ENCODE data around the gene KATNB1.

Gene KATNB1

DNA sequence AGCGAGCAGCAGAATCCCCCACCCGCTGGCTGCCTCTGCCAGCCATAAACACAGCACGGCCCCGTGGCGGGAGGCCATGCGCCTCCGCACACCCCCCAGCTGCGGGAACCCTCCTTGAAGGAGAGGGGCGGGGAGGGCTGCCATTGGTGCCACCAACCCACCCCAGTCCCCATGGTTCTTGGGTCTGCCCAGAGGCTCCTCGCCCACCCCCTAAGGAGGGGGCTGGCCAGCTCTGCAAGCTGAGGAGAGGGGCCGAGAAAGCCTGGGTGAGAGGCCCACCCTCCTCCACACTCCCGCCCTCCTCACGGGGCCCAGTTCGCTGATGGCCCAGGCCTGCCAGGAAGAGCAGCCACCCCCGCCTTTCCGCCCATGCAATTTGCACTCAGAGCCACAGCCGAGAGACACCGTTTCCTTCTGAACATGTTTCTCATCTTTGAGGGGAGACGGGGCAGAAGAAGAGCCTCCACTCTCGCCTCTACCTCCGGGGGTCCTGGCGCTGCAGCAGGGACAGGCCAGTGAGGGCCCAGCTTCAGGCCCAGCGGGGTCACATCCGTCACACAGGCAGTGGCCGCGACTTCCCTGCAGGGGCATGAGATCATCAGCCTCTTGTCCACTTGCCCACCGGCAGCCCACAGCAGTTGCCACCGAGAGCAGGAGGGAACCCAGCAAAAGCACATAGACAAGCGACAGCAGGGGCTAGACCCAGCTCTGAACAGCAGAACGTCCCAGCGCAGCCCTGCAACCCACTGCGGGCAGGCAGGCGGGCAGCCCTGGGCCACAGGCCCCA lies 23.0 kb downstream of the KATNB1 start:
- no peak for DNase-seq

DNA sequence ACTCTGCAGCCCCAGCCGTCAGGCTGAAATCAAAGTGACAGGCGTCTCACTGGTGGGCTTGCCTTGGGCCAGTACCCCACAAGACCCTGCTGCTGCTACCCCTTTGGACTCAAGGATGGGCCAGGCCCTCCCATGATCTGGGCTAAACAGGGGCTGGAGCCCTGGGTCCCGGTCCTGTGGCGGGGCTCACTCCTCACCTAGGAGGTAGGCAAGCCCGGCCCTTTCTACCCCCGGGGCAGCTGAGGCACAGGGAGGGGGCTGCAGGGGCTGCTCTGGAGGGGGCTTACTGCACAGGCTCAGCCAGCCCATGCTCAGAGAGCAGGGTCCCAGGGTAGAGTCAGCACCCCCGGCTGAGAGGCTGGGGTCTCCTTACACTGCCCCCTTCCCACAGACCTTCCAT lies 23.6 kb downstream of the KATNB1 start:
- DNase-seq, result no peak

DNA sequence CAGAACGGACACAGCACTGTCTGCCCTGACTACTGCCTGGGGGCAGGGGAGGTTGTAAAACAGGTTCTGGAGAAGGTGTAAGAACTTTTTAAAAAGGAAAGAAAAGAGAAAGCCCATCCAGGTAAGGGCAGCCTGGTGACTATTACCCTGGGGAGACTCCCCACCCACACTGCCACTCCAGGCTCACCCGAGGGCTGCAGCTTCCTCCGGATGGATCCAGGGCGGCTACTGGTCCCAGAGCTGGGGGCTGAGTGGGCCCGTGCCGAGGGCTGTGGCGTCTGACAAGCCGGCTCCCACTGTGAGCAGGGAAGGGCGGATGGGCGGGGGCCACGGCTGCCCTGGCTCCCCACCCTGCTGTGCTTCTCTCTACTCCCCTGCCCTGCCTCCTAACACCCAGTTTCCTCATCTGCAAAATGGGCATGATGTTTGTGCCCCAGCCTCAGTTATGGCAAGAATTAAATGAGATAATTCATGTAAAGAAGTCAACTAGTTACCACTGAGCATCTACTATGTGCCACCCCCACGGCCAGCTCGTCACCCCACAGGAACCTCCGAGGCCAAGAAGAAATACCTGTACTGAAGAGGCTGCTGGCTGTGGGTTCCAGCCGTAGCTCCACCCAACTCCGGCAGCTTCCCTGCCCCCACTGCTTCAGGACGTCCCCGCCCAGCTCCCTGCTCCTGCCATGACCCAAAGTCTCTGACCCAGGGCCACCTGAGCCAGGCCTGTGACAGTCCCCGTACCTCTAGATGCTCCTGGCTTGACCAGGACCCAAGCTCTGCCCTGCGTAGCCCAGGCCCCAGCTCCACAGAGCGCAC lies 24.2 kb downstream of the KATNB1 start:
- no peak for DNase-seq

DNA sequence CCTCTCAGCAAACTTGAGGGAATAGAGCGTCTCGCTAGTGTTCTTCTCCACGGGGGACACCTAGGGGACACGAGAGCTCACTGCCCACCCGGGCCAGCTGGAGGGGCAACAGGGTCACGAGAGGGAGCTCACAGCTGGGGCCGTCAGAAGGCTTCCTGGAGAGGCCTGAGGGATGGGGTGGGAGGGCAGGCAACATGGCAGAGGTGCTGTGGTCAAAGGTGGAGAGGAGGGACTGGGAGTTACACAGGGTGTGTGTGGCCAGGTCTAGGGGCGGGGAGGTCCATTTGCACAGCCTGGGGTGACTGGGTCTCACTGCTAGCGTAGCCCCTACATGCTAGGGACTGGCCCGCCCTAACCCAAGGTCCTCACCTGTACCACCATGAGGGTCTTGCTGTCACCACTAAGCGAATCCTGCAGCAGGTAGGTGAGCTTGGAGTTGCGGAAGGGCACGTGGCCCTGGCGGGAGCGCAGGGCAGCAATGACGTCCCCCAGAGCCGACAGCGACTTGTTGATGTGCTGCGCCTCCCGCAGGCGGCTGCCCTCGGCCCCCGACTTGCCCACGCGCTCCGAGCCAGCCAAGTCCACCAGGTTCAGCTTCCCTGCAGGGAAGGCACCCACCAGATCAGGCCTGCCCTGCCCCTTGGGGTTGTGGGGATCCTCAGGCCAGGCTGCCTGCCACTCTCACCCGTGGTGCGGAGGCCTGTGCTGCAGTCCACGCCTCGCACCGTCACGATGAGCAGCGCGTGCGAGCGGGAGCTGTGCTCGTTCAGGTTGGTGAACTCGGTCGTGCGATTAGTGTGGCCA lies 25.0 kb downstream of the KATNB1 start:
- DNase-seq, result no peak

DNA sequence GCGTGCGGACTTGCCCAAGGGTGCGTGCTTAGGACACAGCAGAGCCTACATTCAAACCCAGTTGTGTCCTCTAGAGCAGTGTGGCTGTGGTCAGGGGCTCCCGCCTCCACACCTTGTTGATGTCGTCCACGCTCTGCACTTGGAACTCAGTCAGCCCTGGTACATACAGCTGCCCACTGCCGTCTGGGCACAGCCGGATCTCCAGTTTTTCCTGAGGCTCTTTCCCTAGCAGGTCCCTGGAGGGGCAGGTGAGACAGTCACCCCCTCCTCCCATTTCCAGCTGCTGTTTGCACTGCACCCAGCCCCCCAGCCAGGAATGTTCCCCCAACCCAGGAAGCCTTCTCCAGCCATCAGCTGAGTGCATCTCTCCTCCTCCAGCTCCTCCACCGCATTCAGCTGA lies 25.7 kb downstream of the KATNB1 start:
- no peak for DNase-seq

DNA sequence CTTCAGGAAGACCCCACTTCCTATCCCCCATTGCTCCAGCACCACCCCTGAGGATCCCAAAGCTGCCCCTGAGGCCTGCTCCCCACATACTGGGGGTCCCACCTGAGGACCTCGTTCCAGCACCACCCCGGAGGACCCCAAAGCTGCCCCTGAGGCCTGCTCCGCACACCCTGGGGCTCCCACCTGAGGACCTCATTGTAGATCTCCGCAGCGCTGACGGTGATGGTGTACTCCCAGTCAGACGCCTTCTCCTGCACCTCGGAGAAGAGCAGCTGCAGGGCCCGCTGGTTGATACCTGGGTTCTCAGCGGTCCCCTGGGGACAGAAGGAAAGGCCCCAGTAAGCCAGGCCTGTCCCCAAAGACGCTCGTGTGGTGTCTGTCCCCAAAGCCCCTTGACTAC lies 26.4 kb downstream of the KATNB1 start:
- DNase-seq, result no peak

DNA sequence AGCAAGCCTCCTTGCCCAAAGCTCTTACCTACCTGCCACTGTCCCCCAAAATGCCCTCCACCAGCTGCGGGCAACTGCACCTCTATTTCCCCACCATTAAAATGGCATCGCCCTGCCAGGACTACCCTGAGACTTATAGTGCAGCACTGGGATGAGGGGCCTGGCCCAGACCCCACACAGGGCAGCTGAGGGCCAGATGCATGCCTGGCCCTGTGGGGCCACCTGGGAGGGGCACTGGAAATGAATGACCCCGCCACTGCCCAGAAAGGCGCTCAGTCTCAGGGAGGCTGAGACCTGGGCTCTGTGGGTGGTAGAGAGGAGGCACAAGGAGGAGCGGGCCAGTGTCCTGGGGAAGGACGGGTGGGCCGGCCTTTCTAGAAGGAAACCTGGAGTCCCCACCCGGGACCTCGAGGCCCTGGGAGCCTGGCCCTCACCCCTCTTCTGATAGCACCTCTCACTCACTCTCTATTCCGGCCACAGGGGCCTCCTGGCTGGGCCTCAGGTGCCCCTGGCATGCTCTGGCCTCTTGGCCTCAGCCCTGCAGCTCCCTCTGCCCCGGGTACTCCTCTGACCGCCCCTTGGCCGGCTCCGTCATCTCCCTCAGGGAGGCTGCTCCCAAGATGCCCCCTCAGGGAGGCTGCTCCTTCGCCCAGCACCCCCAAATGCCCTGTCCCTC lies 26.9 kb downstream of the KATNB1 start:
- no peak for DNase-seq

DNA sequence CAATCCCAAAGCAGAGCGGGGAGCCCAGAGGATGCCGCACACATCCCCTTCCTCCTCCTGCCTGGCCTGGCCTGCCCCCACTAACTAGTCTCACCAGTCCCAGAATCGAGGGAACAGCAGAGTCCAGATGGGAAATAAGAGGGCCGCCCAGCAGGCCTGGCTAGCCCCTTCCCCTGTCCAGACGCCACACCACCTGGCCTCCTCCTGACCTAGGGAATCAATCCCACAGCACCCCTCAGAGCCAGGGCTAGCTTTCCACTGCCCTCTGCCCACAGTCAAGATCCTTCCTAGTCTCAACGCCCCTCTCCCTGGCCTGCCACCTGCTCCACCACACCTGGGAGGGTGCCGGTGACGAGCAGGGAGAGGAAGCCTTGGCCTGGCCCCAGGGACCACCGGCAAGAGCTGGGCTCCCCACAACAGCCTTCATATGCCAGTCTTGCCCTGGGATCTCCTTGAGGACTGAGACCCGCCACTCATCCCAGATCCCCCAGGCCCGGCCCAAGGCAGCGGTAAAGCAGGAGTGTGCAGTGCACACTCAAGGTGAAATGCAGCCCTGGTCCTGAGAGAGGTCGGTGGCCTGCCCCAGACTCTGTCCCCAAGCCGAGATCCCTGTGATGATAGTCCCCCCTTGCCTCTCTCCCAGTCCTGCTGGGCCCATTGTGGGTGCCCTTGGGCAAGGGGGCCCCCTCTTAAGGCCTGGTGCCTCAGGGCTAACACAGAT lies 27.9 kb downstream of the KATNB1 start:
- DNase-seq, result no peak

DNA sequence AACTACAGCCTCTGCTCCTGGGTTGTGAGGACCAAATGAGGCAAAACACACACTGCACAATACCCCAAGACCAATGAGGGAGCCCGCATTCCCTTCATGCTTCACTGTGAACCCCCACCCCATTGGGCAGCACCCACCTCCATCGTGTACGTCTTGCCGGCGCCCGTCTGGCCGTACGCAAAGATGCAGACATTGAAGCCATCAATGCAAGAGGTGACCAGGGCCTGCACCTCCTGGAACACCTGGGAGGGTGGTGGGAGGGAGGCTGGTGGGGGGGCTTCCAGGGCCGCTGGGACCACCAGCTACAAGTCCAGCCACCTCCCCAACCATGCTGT lies 28.4 kb downstream of the KATNB1 start:
- DNase-seq, result no peak

DNA sequence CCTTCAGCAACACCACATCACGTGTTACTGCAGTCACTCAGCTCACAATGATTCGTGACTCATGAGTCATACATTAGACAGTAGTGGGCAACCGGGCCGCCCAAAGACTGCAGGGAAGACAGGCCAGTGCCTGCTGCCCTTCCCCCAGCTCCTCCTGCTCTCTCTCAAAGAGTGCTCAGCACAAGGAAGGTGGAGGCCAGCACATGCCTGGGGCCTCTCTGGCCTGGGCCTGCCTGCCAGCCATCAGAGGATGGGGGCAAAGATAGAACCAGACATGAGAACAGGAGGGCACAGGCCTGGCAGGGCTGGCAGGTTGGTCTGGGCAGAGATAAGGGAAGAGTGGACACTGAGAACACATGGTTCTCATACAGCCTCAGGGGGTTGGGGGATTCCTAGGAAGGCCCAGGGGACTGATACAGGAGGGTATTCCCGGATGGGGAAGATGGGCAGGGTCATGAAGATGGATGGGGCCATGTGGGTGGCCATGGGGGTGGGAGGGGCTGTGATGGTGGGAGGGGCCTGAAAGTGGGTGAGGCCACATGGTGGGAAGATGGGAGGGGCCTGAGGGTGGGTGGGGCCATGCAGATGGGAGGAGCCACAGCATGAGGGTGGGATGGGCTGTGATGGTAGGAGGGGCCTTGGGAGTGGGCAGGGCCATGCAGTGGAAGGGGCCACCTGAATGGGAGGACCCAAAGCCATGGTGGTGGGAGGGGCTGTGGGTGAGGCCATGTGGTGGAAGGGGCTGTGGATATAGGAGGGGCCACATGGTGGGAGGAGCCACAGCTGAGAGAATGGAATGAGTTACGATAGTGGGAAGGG lies 29.0 kb downstream of the KATNB1 start:
- DNase-seq, result no peak

DNA sequence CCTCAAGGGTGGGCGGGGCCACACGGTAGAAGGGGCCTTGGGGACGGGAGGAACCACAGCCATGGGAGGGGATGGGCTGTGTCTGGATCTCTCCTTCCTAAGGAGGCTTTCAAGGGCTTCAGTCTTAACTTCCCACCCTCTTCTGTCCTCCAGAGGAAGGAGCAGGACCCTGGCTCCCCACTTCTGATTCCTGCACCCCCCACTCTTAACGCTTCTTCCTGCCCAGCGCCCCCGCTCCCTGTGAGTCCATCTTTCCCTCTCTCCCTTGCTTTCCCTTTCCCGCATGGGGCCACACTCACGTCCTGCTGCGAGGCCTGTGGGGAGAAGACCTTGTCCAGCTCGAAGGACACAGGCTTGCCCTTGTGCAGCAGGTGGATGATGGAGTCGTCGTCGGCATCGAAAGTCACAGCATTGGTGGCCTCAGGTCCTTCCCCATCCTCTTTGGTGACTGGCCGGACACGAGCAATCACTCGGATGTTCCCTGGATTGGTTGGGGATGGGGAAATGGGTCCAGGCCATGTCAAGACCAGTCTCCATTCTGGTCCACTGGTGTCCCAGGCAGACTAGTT lies 29.7 kb downstream of the KATNB1 start:
- no peak for DNase-seq

DNA sequence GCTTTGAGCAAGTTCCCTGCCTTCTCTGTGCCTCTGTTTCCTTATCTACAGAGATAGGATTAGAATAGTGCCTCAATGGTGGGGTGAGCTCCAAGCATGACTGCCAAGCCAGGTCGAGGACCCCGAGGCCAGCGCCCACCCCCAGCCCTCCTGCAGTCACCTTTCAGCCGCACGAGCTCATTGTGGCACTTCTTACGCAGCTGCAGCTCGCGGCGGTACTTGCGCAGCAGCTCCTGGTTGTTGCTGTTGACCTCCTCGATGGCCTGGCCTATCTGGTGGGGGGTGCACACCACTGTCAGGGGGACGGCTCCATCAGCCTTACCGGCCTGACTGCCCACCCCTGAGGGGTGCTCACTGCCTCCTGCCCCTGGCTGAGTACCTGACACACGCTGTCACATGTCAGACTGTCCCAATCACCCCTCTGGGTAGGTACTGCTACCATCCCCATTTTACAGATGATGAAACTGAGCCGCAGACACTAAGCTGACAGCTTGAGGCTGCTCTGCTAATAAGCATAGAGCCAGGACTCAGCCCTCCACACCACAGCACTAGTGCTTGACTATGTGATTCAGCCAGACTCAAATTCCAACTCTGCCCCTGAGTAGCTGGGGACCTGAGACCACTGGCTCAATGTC lies 31.3 kb downstream of the KATNB1 start:
- no peak for DNase-seq

DNA sequence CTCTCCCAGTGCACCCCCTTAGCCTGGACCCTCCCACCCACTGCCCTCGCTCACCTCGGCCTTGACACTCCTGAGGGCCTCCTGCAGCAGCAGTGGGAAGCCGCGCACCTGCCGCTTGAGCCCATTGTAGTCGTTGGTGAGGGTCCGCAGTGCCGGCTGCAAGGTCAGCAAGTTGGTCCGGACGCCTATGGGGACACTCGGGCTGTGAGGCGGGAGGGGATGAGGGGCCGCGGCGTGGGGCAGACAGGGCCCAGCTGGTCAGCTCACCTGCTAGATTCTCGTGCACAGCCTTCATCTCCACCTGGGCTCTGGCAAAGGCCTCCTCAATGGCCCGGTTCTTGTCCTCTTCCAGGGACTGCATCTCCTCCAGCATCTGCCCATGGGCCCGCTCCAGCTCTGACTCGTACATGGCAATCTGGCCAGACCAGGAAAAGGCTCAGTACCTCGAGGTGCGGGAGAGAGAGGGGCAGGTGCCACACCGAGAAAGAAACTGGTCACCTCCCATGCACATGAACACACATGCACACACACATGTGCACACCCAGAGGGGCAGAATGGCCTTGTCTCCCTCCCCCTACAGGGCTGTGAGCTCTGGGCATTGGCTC lies 34.1 kb downstream of the KATNB1 start:
- DNase-seq, result no peak

DNA sequence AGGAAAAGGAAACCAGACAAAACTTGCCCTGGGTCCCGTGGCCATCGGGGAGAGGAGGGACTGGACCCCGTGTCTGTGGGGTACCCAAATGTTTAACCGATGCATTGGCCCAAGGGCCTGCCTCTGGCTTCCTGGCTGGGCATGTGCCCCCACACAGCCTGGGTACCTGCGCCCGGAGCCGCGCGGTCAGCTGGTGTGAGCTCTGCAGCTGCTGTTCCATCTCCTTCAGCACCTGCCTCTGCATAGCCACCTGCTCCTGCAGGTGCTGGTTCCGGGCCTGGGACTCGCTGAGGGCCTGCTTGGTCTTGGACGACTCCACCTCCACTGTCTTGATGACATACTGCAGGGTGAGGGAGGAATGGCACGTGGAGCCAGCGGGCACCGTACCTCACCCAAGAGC lies 34.8 kb downstream of the KATNB1 start:
- DNase-seq, result no peak

DNA sequence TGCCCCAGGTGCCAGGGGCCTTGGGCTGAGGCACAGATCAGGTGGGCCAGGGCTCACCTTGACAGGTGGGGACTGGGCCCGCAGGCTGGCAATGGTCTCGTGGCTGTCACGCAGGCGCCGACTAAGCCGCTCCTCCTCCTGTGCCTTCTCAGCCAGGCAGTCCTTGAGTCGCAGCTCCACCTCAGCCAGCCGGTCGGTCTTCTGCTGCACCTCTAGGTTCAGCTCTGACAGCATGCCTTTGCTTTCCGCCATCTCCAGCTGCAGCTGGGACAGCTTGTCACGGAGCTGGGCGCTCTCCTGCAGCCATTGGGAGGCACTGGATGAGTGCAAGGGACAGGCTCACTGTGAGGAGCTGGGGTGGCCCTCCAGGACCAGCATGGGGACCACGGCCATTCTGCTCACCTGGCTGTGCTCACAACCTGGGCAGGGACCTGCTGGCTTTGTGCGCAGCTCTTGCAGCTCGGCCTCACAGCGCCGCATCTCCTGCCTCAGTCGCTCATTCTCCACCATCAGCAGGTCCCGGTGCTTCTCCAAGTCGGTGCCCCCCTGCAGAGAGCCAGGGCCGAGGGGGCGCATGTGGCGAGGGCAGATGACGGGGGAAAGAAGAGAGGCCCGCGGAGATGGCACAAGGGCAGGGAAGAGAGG lies 35.7 kb downstream of the KATNB1 start:
- no peak for DNase-seq

DNA sequence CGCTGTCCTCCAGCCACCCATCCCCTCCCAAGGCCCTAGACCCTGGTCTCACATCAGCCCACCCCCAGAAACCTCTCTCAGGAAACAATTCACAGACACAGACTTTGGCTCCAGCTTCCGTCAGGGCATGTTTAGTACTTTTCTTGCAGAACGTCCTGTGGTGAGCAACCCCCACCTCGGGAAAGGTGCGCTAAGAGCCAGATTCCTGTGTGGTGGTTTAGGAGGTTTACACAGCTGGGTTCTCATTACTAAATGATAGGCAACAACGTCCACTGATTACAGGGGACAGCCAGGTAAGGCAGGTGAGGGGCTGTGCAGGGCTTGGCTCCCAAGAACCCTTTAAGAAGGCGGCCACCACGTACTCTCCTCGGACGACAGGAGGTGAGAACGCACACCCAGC lies 37.4 kb downstream of the KATNB1 start:
- no peak for DNase-seq

DNA sequence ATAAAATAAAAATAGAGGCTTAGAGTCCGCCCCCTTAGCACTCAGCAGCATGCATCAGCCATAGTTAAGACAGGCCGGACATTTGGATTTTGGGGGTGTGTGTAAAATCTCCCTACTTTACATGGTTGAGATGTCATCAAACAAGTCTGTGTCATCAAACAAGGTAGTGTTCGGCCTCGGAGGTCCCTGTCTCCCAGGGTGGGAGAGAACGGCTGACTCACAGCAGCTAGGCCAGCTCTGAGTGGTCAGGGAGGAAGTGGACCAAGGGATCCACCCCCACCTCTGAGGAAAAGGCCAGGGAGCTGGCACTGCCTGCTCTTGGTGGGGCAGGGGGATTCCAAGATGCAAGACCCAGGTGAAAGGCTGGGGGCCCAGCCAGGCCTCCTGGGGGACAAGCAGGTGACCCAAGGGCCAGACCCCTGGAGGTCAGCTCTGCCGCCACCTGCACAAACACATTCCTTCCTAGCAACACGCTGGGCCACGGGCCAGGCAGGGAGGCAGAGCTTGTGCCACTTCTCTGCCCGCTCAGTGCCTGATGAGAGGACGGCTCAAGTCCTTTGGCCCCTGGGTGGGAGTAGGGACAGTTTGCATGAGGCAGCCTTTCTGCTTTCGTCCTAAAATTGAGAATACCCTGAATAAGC lies 38.2 kb downstream of the KATNB1 start:
- DNase-seq, result no peak

DNA sequence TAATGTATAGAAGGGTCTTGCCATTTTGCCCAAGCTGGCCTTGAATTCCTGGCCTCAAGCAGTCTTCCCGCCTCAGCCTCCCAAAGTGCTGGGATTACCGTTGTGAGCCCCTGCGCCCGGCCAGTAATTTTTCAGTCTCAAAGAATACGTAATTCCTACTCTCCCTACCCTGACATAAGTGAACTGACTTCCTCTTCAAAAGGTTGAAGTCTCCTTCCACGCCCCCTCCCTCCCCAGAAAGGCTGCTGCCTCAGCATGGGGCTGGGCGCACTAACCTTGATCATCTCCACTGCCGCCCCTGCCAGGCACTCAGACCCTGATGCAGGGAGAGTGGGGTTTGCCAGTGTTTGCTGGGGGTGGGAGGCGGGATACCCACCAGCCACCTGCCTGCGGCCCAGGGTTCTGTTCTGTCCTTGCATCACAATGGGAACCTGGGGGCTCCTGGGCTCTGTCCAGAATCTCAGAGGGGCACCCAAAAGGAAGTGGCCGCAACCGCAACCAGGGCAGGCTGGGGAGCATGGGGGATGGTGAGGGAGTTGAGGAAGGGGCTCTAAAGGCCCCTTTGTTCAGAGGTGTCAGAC lies 39.2 kb downstream of the KATNB1 start:
- no peak for DNase-seq
